Measurements from ENCODE around the gene PSD.
A peak's percentile ranks its signal among the peaks of the same experiment; 100 is the strongest.

Gene PSD

GRCh38 chr10:102414749-102415148 lies 3.8 kb downstream of the PSD start:
- in situ Hi-C loops (cut with MboI; ENCODE audit: low pct_unique_long_range_greater_than_20kb, low sequenced_read_pairs, unreplicated experiment): no loop called here
- TF ChIP-seq, protein P1, sequence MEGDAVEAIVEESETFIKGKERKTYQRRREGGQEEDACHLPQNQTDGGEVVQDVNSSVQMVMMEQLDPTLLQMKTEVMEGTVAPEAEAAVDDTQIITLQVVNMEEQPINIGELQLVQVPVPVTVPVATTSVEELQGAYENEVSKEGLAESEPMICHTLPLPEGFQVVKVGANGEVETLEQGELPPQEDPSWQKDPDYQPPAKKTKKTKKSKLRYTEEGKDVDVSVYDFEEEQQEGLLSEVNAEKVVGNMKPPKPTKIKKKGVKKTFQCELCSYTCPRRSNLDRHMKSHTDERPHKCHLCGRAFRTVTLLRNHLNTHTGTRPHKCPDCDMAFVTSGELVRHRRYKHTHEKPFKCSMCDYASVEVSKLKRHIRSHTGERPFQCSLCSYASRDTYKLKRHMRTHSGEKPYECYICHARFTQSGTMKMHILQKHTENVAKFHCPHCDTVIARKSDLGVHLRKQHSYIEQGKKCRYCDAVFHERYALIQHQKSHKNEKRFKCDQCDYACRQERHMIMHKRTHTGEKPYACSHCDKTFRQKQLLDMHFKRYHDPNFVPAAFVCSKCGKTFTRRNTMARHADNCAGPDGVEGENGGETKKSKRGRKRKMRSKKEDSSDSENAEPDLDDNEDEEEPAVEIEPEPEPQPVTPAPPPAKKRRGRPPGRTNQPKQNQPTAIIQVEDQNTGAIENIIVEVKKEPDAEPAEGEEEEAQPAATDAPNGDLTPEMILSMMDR (IDR thresholded peaks at IDR 0.05; ENCODE audit: extremely low read depth, insufficient read depth, missing control alignments): no peak
- no peak for DNase-seq (ENCODE audit: low spot score)

- in situ Hi-C loops (cut with MboI; ENCODE audit: low pct_unique_long_range_greater_than_20kb, low sequenced_read_pairs, unreplicated experiment): no loop called here
- TF ChIP-seq, protein P1 (IDR thresholded peaks at IDR 0.05; ENCODE audit: extremely low read depth, insufficient read depth, missing control alignments): no peak
These were observed 4.6 kb downstream of the PSD start for GRCh38 chr10:102413806-102414561.

DNA sequence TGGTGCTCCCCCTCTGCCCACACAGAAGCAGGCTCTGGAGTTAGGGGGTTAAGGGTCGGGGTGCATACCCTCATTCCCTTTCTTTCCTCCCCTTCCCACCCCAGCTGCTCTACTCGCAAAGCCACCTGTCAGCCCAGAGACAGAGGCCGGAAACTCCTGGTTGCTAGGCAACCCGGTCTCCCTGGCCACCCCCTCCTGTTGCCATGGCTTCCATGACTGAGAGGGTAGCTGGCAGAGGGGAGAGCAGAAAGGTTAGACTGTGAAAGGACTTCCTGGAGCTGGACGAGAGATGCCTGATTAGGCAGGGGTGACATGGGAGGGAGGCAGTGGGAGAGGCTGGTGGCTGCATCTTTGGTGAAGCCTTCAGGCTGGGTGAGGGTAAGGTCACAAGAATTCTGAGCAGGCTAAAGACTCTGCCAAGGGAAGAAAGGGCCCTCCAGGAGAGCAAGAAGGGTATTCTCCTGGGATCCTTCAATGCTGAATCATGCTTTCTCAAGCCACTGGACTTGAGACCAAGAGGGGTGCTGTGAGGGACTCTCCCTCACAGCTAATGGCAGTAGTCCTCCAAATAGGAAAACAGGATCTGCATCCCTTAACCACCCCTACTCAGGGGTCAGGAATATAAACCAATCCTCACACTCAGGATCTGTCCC lies 5.4 kb downstream of the PSD start:
- TF ChIP-seq, protein P1 (IDR thresholded peaks at IDR 0.05; ENCODE audit: extremely low read depth, insufficient read depth, missing control alignments): no peak
- DNase-seq (ENCODE audit: low spot score): peak; percentile 83
- in situ Hi-C loops (cut with MboI; ENCODE audit: low pct_unique_long_range_greater_than_20kb, low sequenced_read_pairs, unreplicated experiment): no loop called here

More at GRCh38 chr10:102413806-102414561, 4.6 kb downstream of the PSD start:
- DNase-seq (ENCODE audit: low spot score): no peak

DNA sequence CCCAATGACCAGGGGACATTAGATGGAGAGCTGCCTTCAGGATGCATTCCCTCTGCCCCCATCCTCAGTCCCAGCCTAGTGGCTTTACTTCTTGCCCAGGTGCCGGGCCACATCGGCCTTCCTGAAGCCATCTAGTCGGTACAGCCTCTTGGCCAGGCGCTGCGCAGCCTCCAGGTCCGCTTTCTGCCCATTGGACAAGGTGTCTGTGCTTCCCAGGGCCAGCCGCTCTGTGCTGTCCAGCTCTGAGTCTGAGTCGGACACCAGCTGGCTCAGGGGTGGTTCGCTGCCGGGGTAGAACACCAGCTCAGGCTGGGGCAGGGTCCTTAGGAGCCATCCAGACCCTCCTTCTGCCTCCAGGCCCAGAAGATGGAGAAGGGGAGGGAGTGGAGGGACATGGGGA lies 6.3 kb downstream of the PSD start:
- in situ Hi-C loops (cut with MboI; ENCODE audit: low pct_unique_long_range_greater_than_20kb, low sequenced_read_pairs, unreplicated experiment): no loop called here
- DNase-seq (ENCODE audit: low spot score): no peak
- TF ChIP-seq, protein P1 (IDR thresholded peaks at IDR 0.05; ENCODE audit: extremely low read depth, insufficient read depth, missing control alignments): no peak

DNA sequence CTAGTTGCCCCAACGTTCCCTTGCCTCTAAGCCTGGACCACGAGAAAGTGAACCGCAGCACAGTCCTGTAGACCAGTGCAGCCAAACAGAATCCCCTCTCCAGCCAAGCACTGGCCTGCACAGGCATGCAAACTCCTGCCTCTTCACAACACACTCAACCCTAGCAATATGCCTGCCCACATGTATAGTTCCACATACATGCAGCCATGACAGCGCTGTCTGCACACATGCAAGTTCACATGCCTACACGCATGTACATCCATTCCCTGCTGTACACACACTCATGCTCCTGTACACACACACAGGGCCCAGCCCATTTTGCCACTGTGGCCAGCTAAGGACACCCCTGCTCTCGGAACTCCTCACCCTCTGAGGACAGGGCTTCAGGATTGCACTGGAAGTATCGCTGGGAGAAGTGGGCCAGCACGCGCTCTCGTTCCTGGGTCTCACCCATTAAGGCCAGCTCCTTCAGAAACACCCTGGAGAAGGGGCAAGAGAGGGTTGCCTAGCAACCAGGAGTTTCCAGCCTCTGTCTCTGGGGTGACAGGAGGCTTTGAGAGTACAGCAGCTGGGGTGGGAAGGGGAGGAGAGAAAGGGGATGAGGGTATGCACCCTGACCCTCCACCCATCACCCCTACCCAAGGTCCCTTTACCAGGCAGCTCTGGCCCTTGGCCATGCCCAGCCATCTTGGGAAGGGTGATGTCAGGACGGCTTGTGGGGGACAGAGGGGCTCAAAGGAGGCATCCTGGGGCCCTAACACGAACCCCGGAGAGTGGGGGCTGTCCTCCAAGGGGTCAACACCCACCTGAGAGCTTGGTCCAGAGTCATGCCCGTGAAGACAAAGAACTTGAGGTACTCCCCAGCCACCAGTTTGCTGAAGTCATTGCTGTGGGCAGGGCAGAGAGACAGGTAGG lies 7.0 kb downstream of the PSD start:
- in situ Hi-C loops (cut with MboI; ENCODE audit: low pct_unique_long_range_greater_than_20kb, low sequenced_read_pairs, unreplicated experiment): no loop called here

More for the DNA sequence above, 7.0 kb downstream of the PSD start:
- TF ChIP-seq, protein P1 (IDR thresholded peaks at IDR 0.05; ENCODE audit: extremely low read depth, insufficient read depth, missing control alignments): no peak
- DNase-seq (ENCODE audit: low spot score): no peak
